ENCODE data around the gene MAST4.

GRCh38 chr5:66923922-66924321, 327.7 kb downstream of the MAST4 start:
- no peak for TF ChIP-seq POLR2A (IDR thresholded peaks at IDR 0.05; ENCODE audit: low read depth, low read length)
- no peak for TF ChIP-seq POLR2AphosphoS5 (IDR thresholded peaks at IDR 0.05; ENCODE audit: low read depth, low read length)

Data from GM12891 (cell line).